CD1c-positive myeloid dendritic cell (primary cell): ENCODE results near the gene APH1A.
"Not testable (repeated sequence)": the region's sequence is repeated elsewhere in the genome, so short reads cannot be mapped to it uniquely, and the experiment has no call there.

Experiments used
- DNase-seq: peaks from one replicate; pipeline ENCODE4 v3.0.0-alpha.2; 2016; ENCODE audit errors: extremely low spot score

Gene APH1A

DNA sequence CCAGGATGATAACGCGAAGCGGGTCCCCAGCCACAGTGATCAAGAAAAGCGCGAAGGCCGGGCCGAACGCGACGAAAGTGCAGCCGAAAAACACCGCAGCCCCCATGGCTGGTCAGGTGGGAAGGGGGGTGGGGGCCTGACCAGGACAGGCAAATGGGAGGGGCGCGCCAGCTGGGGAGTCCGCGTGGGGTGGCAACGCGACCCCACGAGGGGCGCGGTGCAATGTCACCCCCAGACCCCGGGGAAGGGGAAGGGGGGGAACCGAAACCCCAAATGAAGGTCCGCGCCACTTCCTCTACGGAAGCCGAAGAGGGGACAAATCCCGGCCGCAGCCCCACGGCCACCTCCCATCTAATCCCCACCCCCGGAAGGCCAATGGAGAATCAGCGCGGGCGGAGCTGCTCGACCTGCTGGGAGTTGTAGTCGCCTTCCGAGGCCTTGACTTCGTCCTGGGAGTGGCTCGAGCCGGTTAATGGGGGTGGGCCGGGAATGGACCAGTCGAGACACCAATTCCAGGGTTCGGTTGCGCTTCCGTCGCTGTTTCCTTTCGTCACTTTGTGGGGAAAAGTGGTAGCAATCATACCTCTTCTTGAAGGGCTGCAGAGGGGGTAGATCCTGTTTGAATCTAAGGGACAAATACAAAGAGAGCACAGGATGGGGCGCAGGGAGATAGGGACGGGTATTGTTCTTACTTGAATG, at the start of gene APH1A:
Gene APH1A, minus strand, starts transcription at position 312 of the 699 bp plus-strand sequence. Its CDS starts 206 bp downstream, at position 106.
- DNase-seq: peak; percentile 97

DNA sequence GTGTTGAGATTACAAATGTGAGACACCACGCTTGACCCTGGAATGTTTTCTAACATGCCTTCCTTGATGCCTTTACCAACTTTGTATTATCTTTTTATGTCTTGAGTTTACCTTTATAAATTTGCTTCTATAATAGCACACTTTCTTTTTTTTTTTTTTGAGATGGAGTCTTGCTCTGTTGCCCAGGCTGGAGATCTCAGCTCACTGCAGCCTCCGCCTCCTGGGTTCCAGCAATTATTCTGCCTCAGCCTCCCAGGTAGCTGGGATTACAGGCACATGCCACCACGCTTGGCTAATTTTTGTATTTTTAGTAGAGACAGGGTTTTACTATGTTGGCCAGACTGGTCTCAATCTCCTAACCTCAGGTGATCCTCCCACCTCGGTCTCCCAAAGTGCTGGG, 45.9 kb upstream of the APH1A start:
- not testable (repeated sequence) for DNase-seq

GRCh38 chr1:150311762-150312161, 42.9 kb upstream of the APH1A start:
- DNase-seq: no peak

DNA sequence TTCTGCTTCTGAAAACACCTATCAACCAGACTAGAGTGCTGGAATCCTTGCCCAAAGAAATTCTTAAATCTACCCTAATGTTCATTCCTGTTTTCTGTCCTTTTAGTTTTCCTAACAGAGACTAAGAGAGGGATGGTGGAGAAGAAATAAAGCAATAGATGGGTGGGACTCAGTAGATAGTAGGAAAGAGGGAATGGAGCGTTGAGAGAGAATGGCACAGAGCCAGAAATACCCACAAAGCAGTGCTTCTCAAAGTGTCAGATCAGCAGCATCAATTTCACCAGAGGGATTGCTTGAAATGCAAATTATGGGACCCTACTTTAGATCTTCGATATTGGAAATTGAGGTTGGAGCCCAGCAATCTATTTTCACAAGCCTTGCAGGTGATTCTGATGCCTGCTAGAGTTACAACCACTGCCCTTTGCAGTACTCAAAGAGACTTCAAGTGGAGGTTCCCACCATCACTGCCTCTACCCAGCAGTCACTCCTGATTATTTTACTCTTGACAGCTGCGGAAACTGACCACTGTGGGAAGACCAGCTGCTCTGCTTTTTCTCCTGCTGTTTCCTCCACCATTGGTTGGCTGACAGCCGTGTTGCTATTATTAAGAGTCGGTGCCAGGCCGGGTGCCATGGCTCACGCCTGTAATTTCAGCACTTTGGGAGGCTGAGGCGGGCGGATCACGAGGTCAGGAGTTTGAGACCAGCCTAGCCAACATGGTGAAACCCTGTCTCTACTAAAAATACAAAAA, 41.1 kb upstream of the APH1A start:
- no peak for DNase-seq

DNA sequence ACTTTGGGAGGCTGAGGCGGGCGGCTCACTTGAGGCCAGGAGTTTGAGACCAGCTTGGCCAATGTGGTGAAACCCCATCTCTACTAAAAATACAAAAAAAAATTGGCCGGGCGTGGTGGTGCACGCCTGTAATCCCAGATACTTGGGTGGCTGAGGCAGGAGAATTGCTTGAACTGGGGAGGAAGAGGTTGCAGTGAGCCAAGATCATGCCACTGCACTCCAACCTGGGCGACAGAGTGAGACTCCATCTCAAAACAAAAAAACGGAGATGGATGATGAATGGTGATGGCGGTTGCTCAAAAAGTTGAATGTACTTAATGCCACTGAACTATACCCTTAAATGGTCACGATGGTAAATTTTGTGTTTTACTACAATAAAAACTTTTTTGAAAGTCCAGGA, 39.8 kb upstream of the APH1A start:
- not testable (repeated sequence) for DNase-seq

- DNase-seq: no peak
Measured at GRCh38 chr1:150302902-150303301, 34.1 kb upstream of the APH1A start.

DNA sequence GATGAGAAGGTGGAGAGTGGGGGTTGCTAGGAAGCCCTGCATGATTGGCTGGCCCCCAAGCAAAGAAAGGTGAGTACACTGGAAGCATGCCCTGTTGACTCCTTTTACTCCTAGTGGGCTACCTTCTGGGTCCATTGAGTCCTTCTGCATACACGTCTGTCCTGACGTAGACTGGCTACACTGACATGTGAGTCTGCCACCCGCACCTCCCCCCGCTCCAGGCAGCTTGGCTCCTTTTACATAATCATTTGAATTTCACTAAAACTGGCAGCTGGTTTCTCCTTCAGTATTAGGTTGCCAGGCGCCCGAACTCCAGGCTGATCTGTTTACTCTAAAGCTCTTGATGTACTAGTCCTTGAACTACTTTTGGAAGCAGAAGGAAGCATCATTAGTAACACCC, 33.5 kb upstream of the APH1A start:
- DNase-seq: no peak

GRCh38 chr1:150299716-150300115, 30.9 kb upstream of the APH1A start:
- DNase-seq: no peak

- DNase-seq: no peak
Measured at GRCh38 chr1:150295476-150295875, 26.7 kb upstream of the APH1A start.

DNA sequence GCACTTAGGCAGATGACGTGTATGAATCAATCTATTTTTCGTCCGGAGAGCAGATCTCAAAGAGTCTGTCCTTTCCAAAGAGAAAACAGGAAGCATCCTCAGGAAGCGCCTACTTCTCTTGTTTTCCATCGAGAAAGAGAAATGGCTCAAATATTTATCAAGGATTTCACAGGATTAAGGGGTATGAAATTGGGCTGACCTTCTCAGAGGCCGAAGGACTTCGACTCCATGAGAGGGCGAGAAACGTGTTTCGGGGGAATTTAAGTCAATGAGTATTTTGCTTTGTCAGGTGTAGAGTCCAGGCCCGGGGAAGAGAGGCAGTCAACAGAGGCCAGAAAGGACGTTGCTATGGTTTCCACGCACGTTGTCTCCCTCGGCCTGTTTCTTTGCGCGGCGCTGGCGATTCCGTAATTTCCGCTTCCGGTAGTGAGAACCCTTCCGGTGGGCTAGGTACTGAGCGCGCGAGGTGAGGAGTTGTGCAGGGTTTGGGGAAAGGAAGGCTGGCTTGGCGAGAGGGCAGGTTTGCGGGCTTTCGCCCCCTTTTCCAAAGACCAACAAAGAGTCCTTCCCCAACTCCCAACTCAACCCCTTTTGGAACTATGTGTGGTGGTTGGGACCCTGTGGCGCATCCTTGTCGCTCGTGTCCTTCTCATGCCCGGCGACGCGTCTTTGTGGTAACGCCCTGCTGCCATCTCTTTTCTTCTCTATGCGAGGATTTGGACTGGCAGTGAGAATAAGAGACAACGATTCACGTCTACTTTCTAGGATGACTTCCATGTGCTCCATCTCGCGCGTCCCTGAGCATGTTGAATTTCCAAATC, 24.8 kb upstream of the APH1A start, which contains the start of gene MRPS21:
Gene MRPS21, plus strand, starts transcription at position 429 of the 821 bp plus-strand sequence. CDS start 506 bp downstream, outside the sequence.
- peak; percentile 93 for DNase-seq

GRCh38 chr1:150288822-150289221, 20.0 kb upstream of the APH1A start:
- DNase-seq: no peak

DNA sequence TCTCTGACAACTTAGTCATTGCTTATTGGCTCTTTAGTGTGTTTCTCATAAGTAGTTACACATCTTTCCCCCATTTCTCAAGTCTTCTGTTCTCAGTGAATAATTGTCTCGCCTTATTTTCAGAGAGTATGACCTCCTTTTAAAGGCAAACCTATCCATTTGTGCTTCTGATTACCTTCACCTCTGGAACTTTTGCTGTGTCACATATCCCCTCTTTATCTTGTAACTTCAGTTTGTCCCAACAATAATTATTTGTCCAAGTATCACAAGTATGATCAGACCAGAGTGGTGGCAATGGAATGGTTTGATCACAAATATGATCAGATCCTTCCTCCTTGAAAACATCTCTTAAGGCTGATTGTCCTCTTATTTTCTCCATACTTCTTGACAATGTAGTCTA, 19.6 kb upstream of the APH1A start:
- DNase-seq: no peak

DNA sequence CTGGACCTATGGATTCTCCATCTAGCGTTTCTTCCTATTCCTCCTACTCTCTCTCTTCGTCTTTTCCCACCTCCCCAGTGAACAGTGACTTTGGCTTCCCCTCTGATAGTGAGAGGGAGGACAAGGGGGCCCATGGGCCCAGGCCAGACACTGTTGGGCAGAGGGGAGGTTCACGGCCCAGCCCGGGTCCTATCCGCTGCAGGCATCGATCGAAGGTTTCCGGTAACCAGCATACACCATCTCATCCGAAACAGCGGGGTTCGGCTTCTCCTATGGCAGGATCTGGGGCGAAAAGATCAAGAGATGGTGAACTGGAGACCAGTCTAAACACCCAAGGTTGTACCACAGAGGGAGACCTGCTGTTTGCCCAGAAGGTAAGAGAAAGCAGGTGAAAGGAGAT, 14.4 kb upstream of the APH1A start:
- DNase-seq: no peak

- DNase-seq: no peak
Measured at GRCh38 chr1:150282558-150282958, 13.7 kb upstream of the APH1A start.

DNA sequence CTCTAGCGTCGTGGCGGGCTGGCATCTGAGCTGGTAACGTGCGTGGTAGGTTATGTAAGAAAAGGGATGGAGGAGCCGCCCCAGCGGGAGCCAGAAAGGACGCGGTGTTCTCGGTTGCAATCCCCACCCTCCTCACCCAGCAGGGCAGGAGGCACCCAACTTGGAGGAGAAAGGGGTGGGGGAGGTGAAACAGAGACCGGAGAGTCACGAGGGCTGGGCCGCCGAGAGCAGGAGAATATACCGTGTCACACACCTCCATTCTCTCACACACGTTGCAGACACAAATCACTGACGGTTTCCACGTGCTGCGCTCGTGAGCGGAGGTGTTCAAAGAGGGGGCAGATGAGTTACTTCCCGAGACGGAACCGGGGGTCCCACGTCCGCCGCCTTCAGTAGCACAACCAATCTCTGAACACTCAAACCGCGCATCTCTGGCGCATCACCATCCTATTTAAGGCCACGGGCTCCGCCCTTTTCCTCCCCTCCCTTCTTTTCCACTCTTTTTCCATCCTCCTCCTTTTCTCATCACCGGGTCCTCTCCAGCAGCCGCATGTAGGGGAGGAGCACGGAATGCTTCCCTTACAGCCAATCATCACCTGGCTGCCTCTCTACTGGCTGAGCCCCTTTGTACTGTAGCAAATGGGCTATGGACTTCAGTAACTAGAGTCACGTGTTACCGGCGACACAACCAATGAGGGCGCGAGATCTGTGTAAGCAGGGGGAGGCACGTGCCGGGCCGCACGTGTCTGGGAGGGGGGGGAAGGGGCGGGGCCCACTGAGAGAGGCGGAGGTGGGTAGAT, 13.1 kb upstream of the APH1A start, which contains the start of gene CIART:
Gene CIART, plus strand, starts transcription at position 797 of the 800 bp plus-strand sequence. CDS start 714 bp downstream, outside the sequence.
- DNase-seq: peak; percentile 76

GRCh38 chr1:150281221-150281757, 12.5 kb upstream of the APH1A start:
- peak; percentile 63 for DNase-seq

DNA sequence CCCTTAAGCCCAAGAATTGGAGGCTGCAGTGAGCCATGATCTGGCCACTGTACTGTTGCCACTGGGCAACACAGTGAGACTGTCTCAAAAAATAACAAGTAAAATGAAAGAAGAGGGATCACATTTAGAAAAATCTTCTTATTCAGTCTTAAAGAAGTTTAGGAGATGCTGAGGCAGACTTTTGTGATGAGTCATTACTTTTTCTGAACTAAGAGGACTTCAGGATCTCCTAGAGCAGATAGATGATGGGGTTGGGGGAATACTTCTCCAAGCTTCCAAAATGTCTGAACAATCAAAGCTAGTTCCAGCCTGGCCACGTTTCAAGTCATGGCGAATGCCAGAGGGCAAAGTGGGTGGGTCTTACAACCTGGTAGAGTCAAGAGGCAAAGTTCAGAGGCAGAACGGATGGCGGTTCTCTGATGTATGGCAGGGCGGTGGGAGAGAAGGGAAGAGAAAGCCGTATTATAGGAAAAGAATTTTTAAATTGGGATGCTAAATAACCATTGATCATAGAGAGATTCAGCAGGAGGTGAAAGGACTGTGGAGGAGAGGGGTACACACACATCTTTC, 11.4 kb upstream of the APH1A start:
- DNase-seq: no peak

DNA sequence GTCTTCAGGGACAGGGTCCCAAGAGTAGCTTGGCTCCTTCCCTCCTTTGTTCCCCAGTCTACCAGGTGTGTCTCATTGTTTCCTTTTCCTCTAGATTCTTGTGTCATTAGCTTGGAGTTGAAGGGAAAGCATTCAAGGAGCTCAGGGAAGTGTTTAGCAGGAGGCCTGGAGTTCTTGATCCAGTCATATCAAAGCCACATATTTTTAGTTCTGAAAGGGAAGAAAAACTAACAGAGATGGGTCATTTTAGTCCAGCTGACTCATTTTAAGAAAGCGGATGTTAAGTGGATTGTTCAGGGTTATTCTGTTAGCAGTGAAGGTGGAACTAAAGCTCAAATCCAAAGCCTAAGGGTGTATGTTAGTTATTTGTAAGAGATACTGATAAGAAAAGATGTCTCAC, 4.5 kb upstream of the APH1A start:
- peak; percentile 74 for DNase-seq

- DNase-seq: peak; percentile 16
Measured at GRCh38 chr1:150271291-150271959, 2.6 kb upstream of the APH1A start.

DNA sequence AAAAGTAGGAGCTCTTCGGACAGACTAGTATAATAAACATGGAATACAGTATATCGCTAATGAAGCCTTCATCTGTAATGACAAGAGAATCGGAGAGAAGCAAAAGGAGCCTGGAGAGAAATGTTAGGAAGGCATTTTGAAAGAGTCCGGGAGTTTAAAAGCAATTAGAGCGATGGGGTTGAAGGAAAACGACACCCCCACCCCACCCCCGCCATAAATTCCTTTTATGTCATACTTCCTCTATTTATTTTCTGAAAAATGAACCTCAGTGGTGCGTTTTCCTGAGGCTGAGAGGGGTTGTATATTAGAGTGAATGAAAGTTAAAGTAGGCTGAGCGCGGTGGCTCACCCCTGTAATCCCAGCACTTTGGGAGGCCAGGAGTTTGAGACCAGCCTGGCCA, 635 bp upstream of the APH1A start:
- peak; percentile 65 for DNase-seq
